Activated naive CD8-positive, alpha-beta T cell treated with anti-CD3 and anti-CD28 coated beads for 36 hours (primary cell): Measurements from ENCODE around the gene GALNS. TPM values are rescaled to one million over a fixed set of nuclear protein-coding genes. Genes with fewer than 3 reads are reported as not detected.
A peak's percentile ranks its signal among the peaks of the same experiment; 100 is the strongest.
"Not testable (repeated sequence)": the region's sequence is repeated elsewhere in the genome, so short reads cannot be mapped to it uniquely, and the experiment has no call there.

Experiments
- DNase-seq: peaks from one replicate; pipeline ENCODE4 v3.0.0; 2021
- H3K27ac Mint-ChIP-seq: one replicate; pipeline ENCODE4 v1.8.0; 2022; ENCODE audit warnings: mild to moderate bottlenecking, moderate library complexity, mixed read lengths
- H3K27me3 Mint-ChIP-seq: one replicate; pipeline ENCODE4 v1.8.0; 2022; ENCODE audit warnings: mild to moderate bottlenecking, mixed read lengths
- H3K36me3 Mint-ChIP-seq: one replicate; pipeline ENCODE4 v1.8.0; 2021; ENCODE audit warnings: mild to moderate bottlenecking, mixed read lengths
- H3K4me1 Mint-ChIP-seq: one replicate; pipeline ENCODE4 v1.8.0; 2021; ENCODE audit warnings: mixed read lengths
- H3K4me3 Mint-ChIP-seq: one replicate; pipeline ENCODE4 v1.8.0; 2022; ENCODE audit warnings: mild to moderate bottlenecking, moderate library complexity, mixed read lengths
- H3K9me3 Mint-ChIP-seq: one replicate; pipeline ENCODE4 v1.8.0; 2022; ENCODE audit warnings: mixed read lengths
- total RNA-seq, 2 experiments: library from RNA; stranded (reverse); gene quantifications; one replicate each; pipeline ENCODE4 v1.2.3, GENCODE V29; 2021

Gene GALNS
- total RNA-seq, 2 experiments from 2014 or later: 14.7 to 14.9 TPM

- no peaks in the 10 kb centered on the region for H3K27me3 Mint-ChIP-seq
- peaks cover 50% of the 10 kb centered on the region for H3K4me1 Mint-ChIP-seq
- peak overlapping the region; percentile 14 for H3K4me3 Mint-ChIP-seq
Observed at GRCh38 chr16:88793251-88793954, 63.3 kb downstream of the GALNS start.

GRCh38 chr16:88792668-88793250 lies 64.0 kb downstream of the GALNS start:
- H3K4me3 Mint-ChIP-seq: peak overlapping the region; percentile 14
- H3K9me3 Mint-ChIP-seq: no peaks in the 10 kb centered on the region
- H3K27me3 Mint-ChIP-seq: no peaks in the 10 kb centered on the region
- no peak overlapping the region for H3K27ac Mint-ChIP-seq
- H3K36me3 Mint-ChIP-seq: no peaks in the 10 kb centered on the region
- DNase-seq: no peak
- H3K4me1 Mint-ChIP-seq: peaks cover 50% of the 10 kb centered on the region

More at GRCh38 chr16:88793251-88793954, 63.3 kb downstream of the GALNS start:
- Mint-ChIP-seq H3K27ac (no peak overlapping the region), H3K36me3 (no peaks in the 10 kb centered on the region), H3K9me3 (no peaks in the 10 kb centered on the region)
- DNase-seq: no peak

GRCh38 chr16:88792078-88792550 lies 64.6 kb downstream of the GALNS start:
- no peaks in the 10 kb centered on the region for H3K9me3 Mint-ChIP-seq
- DNase-seq: no peak
- peak overlapping the region; percentile 58 for H3K27ac Mint-ChIP-seq
- H3K4me1 Mint-ChIP-seq: peaks cover 50% of the 10 kb centered on the region
- H3K36me3 Mint-ChIP-seq: no peaks in the 10 kb centered on the region
- H3K4me3 Mint-ChIP-seq: no peak overlapping the region
- H3K27me3 Mint-ChIP-seq: no peaks in the 10 kb centered on the region

- DNase-seq: no peak
- H3K27ac Mint-ChIP-seq: peak overlapping the region; percentile 92
- H3K9me3 Mint-ChIP-seq: no peaks in the 10 kb centered on the region
- no peaks in the 10 kb centered on the region for H3K36me3 Mint-ChIP-seq
- H3K4me1 Mint-ChIP-seq: peaks cover 47% of the 10 kb centered on the region
- no peaks in the 10 kb centered on the region for H3K27me3 Mint-ChIP-seq
- H3K4me3 Mint-ChIP-seq: peak overlapping the region; percentile 72
Observed at GRCh38 chr16:88790312-88791211, 66.2 kb downstream of the GALNS start.

- H3K4me1 Mint-ChIP-seq: peaks cover 42% of the 10 kb centered on the region
- DNase-seq: no peak
- no peaks in the 10 kb centered on the region for H3K9me3 Mint-ChIP-seq
- no peaks in the 10 kb centered on the region for H3K27me3 Mint-ChIP-seq
- no peaks in the 10 kb centered on the region for H3K36me3 Mint-ChIP-seq
- no peak overlapping the region for H3K4me3 Mint-ChIP-seq
- H3K27ac Mint-ChIP-seq: peak overlapping the region; percentile 8
Observed at GRCh38 chr16:88789594-88789993, 67.2 kb downstream of the GALNS start.

GRCh38 chr16:88788749-88789148 lies 68.0 kb downstream of the GALNS start:
- DNase-seq, H3K27ac Mint-ChIP-seq, H3K9me3 Mint-ChIP-seq, H3K4me3 Mint-ChIP-seq, H3K27me3 Mint-ChIP-seq, H3K36me3 Mint-ChIP-seq: not testable (repeated sequence)
- peaks cover 39% of the 10 kb centered on the region for H3K4me1 Mint-ChIP-seq

- H3K27me3 Mint-ChIP-seq: no peaks in the 10 kb centered on the region
- H3K4me3 Mint-ChIP-seq: no peak overlapping the region
- DNase-seq: no peak
- H3K4me1 Mint-ChIP-seq: peaks cover 41% of the 10 kb centered on the region
- H3K27ac Mint-ChIP-seq: peak overlapping the region; percentile 16
- no peaks in the 10 kb centered on the region for H3K9me3 Mint-ChIP-seq
- H3K36me3 Mint-ChIP-seq: no peaks in the 10 kb centered on the region
Observed at GRCh38 chr16:88787579-88788314, 69.0 kb downstream of the GALNS start.

- no peaks in the 10 kb centered on the region for H3K9me3 Mint-ChIP-seq
Observed at GRCh38 chr16:88785106-88785924, 71.4 kb downstream of the GALNS start, which contains the start of gene PIEZO1. PIEZO1 (minus strand) TSS chr16:88785220; CDS start chr16:88784964, 256 bp downstream.

GRCh38 chr16:88784856-88785105 lies 72.0 kb downstream of the GALNS start:
- no peaks in the 10 kb centered on the region for H3K9me3 Mint-ChIP-seq
- H3K4me3 Mint-ChIP-seq: peak overlapping the region; percentile 42
- H3K4me1 Mint-ChIP-seq: peaks cover 42% of the 10 kb centered on the region
- no peaks in the 10 kb centered on the region for H3K27me3 Mint-ChIP-seq
- H3K36me3 Mint-ChIP-seq: no peaks in the 10 kb centered on the region
- no peak for DNase-seq
- H3K27ac Mint-ChIP-seq: no peak overlapping the region

More at GRCh38 chr16:88785106-88785924, 71.4 kb downstream of the GALNS start, which contains the start of gene PIEZO1:
- Mint-ChIP-seq H3K27me3 (no peaks in the 10 kb centered on the region), H3K27ac (peak within 1 kb of the TSS; percentile 84), H3K36me3 (no peaks in the 10 kb centered on the region), H3K4me1 (peaks cover 44% of the 10 kb centered on the region), H3K4me3 (peak within 1 kb of the TSS; percentile 86)
- DNase-seq: peak; percentile 79

GRCh38 chr16:88784074-88784855 lies 72.5 kb downstream of the GALNS start:
- Mint-ChIP-seq H3K27me3 (no peaks in the 10 kb centered on the region), H3K9me3 (no peaks in the 10 kb centered on the region), H3K36me3 (no peaks in the 10 kb centered on the region), H3K27ac (peak overlapping the region; percentile 84), H3K4me1 (peaks cover 38% of the 10 kb centered on the region), H3K4me3 (peak overlapping the region; percentile 86)
- peak; percentile 57 for DNase-seq

GRCh38 chr16:88783391-88784073 lies 73.2 kb downstream of the GALNS start:
- H3K27me3 Mint-ChIP-seq: no peaks in the 10 kb centered on the region
- DNase-seq: no peak
- H3K27ac Mint-ChIP-seq: peak overlapping the region; percentile 71
- H3K4me3 Mint-ChIP-seq: peak overlapping the region; percentile 86
- no peaks in the 10 kb centered on the region for H3K36me3 Mint-ChIP-seq
- no peaks in the 10 kb centered on the region for H3K9me3 Mint-ChIP-seq
- peaks cover 38% of the 10 kb centered on the region for H3K4me1 Mint-ChIP-seq

- Mint-ChIP-seq H3K4me1 (peaks cover 38% of the 10 kb centered on the region), H3K9me3 (no peaks in the 10 kb centered on the region), H3K4me3 (peak overlapping the region; percentile 86), H3K27me3 (no peaks in the 10 kb centered on the region), H3K36me3 (no peaks in the 10 kb centered on the region), H3K27ac (peak overlapping the region; percentile 71)
- peak; percentile 78 for DNase-seq
Observed at GRCh38 chr16:88782454-88783390, 74.0 kb downstream of the GALNS start.
